HG03571 (cell line): Measurements from ENCODE around the gene PADI3.
"Not testable (repeated sequence)": the region's sequence is repeated elsewhere in the genome, so short reads cannot be mapped to it uniquely, and the experiment has no call there.

ENCODE experiments used
- ATAC-seq: cut with Tn5 transposase; IDR thresholded peaks from one replicate; pipeline ENCODE4 v1.9.1; 2021; ENCODE audit not compliant: unreplicated experiment

PADI3 gene

GRCh38 chr1:17239420-17239819 is 9.5 kb upstream of the PADI3 start:
- no peak for ATAC-seq

DNA sequence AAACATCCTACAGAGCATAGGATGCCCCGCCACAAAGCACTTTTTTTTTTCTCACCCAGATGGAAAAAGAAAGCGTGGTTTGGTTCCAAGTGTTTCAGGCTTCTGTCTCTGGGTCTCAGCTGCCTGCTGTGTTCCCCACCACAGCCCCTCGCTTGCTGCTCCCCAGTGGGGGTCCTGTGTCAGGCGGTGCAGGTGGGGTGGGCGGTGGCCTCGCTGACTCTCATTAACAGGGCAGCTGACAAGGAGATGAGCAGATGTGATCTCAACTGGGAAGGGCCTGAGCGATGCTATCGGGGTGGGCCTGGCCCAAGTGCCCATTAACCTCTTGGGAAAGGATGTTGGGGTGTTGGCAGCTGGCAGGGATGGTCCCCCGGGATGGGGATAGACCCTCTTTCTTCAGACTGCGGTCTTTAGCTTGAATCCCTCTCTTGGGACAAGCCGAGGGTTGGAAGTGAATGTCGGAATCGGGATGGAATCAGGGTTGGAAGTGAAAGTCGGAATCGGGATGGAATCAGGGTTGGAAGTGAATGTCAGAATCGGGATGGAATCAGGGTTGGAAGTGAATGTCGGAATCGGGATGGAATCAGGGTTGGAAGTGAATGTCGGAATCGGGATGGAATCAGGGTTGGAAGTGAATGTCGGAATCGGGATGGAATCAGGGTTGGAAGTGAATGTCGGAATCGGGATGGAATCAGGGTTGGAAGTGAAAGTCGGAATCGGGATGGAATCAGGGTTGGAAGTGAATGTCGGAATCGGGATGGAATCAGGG is 7.7 kb upstream of the PADI3 start:
- not testable (repeated sequence) for ATAC-seq

- not testable (repeated sequence) for ATAC-seq
Measured at GRCh38 chr1:17241780-17242074, 7.2 kb upstream of the PADI3 start.

- ATAC-seq: no peak
Measured at GRCh38 chr1:17243274-17243673, 5.6 kb upstream of the PADI3 start.

- no peak for ATAC-seq
Measured at GRCh38 chr1:17244821-17245740, 3.8 kb upstream of the PADI3 start.

GRCh38 chr1:17245816-17246325 is 3.0 kb upstream of the PADI3 start:
- no peak for ATAC-seq

DNA sequence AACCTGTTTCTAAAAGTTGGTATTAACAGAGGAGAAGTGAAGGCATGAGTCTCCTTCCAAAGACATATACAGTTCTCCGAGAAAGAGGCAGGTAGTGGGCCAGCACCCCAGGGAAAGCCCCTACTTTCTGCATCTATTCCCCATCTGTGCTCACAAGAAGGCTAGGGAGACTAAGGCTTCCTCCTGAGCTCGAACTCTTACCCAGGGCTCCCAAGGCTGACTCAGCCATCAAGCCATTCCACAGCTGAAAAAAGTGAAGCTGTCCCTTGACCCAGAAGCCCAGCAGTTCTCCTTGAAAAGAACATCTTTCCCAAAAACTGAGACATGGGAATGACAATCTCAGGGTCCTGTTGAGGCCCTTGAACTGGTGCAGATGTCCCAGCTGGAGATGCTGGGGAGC is 1.9 kb upstream of the PADI3 start:
- ATAC-seq: no peak

DNA sequence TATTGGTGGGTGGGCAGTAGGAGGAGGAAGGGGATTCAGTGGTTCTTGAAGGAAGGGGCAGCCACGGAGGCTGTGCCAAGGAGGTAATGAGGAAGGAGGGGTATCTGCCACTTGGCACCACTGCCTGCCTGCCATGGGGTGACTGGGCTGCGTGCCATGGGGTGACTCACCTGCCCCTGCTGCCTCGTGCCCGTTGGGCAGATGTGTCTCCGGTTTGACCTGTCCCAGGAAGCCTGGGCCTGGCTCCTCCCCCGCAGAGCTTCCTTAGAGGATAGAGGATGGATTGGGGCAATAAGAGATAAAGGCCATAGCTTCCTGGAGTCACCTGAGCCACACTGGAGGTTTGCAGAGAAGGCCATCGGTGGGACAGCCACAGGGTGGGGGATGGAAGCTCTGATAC is 1.7 kb downstream of the PADI3 start:
- no peak for ATAC-seq

- no peak for ATAC-seq
Measured at GRCh38 chr1:17251246-17251645, 2.3 kb downstream of the PADI3 start.

- ATAC-seq: no peak
Measured at GRCh38 chr1:17251701-17252376, 2.9 kb downstream of the PADI3 start.

DNA sequence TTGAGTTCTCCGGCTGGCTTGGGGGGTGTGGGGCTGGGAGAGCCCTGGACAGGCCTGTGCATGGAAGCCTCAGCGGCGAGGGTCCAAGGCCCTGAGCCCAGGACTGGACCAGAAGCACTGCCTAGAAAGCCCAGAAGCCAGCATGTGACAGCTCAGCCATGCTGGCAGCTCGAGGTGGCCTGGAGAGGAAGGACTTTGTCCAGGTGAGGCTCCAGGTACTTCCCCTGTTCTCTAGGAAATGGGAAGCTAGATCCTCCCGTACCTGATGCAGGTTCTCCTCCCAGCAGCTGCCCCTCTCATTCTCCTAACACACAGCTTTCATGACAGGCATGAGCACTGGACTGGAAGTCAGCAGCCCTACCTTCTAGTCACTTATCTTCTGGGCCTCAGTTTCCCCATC is 6.4 kb downstream of the PADI3 start:
- ATAC-seq: no peak

DNA sequence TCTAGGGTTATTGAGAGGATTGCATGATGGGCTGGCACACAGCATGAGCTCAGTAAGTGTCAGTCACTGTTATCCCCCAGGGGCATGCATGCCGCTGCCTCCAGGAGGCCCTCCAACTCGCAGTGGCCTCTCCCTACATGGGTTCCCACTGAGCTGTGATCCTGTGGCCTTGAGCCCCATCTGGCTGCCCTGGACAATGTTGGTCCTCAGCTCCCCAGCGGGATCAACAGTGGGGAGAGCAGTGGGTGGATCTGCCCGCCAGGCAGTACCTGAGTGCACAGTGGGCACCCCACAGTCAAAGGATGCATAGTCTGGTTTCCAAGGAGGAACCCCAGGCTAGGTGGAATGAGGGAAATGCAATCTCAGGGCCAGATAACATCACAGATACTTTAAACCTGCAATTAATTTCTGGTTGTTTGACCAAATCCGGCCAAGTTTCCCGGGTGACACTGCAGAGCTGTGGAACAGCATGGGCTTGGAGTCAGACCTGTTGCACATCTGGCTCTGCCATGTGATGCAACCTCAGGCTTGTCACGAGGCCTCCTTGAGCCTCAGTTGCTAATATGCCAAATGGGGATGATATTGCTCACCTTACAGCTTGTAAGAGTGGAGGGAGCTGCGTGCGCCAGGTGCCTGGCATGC is 9.3 kb downstream of the PADI3 start:
- no peak for ATAC-seq

DNA sequence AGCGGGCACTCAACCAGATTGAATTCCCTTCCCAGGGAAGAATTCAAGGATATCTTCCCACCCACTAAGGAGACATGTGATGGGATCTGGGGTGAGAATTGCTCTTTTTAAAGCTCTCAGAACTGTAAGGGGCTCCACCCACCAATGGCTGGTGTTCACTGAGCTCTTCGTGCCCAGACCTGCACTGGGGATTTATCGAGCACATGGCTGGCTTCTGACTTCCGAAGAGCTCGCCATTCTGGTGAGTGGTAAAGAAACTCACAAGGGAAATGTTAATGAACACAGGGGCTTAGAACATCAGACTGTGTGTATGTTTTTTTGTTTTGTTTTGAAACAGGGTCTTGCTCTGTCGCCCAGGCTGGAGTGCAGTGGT is 9.8 kb downstream of the PADI3 start:
- no peak for ATAC-seq

DNA sequence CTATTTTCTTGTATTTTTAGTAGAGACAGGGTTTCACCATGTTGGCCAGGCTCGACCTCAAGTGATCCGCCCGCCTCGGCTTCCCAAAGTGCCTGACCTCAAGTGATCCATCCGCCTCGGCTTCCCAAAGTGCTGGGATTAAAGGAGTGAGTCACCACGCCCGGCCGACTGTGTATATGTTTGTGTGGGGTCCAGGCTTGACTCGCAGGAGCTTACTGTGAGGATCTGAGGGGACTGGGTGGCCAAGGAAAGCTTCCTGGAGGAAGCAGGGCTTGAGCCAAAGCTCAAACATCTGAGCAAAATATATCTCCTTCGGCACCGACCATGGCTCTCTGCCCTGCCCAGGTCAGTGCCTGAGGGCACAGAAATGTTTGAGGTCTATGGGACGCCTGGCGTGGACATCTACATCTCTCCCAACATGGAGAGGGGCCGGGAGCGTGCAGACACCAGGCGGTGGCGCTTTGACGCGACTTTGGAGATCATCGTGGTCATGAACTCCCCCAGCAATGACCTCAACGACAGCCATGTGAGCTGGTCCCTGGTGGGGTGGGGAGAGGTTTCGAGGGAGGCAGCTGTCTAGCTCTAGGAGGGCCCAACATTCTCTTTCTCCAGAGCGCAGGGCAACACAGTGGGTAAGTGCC is 10.5 kb downstream of the PADI3 start:
- no peak for ATAC-seq

- ATAC-seq: no peak
Measured at GRCh38 chr1:17260264-17260663, 11.4 kb downstream of the PADI3 start.

- no peak for ATAC-seq
Measured at GRCh38 chr1:17260738-17261137, 11.8 kb downstream of the PADI3 start.

- ATAC-seq: no peak
Measured at GRCh38 chr1:17263936-17264335, 15.0 kb downstream of the PADI3 start.

DNA sequence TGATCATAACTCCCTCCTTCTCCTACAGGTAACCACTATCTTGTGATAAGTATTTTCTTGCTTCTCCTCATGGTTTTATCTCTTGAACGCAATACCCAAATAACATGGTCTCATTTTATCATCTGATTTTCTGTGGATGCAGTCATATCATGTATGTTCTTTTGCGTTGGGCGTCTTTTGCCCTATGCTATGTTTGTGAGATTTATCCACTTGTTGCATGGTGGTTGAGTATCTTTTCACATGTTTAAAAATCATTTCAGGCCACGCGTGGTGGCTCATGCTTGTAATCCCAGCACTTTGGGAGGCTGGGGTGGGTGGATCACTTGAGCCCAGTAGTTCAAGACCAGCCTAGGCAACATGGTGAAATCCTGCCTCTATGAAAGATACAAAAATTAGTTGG is 15.6 kb downstream of the PADI3 start:
- ATAC-seq: no peak

- no peak for ATAC-seq
Measured at GRCh38 chr1:17265162-17265561, 16.3 kb downstream of the PADI3 start.

DNA sequence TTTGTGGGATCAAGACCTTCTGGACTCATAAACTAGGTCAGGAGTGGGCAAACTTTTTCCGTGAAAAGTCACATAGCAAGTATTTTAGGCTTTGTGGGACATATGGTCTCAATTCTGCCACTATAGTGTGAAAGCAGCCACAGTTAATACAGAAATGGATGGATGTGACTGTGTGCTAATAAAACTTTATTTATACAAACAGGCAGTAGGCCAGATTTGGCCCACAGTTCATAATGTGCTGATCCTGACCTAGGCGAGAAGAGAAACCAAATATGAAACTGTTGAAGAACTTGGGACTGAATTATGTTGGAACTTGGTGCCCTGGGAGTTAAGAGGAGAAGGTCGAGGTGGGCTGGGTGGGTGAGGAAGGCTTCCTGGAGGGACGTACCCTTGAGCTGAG is 17.1 kb downstream of the PADI3 start:
- ATAC-seq: no peak
